NCI-H510A treated with DMSO at 0.1 percent for 48 hours (cell line): Measurements from ENCODE around the gene SOCS1.

Experiments
- DNase-seq: peaks from one replicate; lab custom pipeline; 2025; lab: John Stamatoyannopoulos, UW

The SOCS1 gene

DNA sequence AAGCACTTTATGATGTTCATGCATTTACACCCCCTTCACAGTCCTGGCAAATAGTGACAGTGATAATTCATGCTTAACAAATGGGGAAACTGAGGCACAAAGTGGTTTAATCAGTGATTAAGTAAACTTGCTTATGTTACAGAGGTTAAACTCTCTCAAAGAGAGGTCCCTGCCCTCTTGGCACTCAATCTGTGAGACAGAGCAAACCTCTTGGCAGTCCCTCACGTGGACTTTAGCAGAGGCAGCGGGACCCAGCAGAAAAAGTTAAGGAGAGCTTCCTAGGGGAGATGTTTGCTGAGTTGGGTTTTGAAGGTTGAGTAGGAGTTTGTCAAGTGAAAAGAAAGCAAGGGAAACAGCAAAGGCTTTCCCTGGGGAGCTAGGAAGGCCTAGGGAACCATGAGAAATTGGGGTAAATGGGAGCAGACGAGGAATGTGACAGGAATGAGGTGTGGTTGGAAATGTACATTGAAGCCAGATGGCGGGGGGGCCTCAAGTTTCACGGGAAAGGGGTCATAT is 10.7 kb downstream of the SOCS1 start:
- no peak for DNase-seq

DNA sequence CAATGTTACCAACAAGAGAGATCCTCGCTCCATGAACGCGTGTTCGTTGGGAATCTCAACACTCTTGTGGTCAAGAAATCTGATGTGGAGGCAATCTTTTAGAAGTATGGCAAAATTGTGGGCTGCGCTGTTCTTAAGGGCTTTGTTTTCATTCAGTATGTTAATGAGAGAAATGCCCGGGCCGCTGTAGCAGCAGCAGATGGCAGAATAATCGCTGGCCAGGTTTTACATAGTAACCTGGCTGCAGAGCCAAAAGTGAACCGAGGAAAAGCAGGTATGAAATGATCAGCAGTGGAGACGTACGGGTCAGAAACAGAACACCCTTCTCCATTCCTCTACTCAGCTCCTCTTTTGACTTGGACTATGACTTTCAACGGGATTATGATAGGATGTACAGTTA is 13.3 kb downstream of the SOCS1 start:
- peak; percentile 13 for DNase-seq

DNA sequence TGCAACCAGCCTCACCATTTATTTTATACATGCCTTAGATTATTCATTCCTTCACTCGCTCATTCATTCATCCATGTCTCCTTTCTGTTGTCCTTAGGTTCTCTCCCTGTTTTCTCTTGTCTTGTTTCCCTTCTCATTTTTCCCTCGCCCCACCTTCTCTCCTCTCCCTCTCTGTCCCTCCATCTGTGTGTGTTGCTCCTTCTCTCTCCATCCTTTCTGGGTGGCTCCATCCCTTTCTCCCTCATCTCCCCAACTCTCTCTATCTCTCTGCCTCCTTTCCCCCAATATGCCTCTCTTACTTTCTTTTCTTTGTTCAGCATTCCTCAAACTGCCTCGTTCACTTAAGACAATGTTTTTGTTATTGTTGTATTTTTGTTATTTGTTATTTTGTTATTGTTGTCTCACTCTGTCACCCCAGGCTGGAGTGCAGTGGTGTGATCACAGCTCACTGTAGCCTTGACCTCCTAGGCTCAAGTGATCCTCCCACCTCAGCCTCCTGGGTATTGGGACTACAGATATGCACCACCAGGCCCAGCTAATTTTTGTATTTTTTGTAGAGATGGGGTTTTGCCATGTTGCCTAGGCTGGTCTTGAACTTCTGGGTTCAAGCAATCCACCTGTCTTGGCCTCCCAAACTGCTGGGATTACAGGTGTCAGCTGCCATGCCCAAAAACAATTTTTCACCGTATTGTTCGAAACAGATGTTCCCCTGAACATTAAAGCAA is 14.4 kb downstream of the SOCS1 start:
- no peak for DNase-seq

DNA sequence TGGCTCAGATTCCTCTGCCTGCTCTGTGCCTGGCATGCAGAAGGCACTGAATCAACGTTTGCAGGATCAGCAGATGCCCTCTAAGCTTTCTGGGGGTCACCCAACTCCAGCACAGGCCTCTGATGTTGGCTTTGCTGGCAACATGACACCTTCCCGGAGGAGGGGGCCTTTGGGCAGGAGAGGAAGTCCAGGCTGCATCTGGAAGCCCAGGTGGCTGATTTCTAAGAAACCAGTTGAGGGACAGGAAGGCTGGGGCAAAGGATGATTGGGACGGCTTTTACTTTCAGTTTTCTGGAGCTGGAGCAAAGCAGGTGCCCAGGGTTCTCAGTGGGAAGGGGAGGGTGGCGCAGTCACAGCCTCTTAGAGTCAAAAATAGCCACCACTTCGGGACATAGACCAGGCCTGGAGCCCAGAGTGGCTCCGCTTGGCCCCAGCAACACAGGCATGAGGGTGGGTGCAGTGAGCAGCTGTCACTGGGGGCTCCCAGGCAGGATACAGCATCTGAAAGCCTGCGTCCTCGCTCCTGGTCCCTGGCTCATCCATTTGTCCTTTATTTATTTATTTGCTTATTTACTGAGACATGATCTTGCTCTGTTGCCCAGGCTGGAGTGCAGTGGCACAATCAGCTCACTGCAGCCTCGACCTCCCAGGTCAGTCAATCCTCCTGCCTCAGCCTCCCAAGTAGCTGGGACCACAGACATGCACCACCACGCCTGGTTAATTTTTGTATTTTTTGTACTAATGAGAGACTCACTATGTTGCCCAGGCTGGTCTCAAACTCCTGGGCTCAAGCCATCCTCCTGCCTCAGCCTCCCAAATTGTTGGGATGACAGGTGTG is 15.1 kb downstream of the SOCS1 start:
- DNase-seq, result peak; percentile 8

- DNase-seq, result no peak
These were observed 16.1 kb downstream of the SOCS1 start for GRCh38 chr16:11239644-11240632.

DNA sequence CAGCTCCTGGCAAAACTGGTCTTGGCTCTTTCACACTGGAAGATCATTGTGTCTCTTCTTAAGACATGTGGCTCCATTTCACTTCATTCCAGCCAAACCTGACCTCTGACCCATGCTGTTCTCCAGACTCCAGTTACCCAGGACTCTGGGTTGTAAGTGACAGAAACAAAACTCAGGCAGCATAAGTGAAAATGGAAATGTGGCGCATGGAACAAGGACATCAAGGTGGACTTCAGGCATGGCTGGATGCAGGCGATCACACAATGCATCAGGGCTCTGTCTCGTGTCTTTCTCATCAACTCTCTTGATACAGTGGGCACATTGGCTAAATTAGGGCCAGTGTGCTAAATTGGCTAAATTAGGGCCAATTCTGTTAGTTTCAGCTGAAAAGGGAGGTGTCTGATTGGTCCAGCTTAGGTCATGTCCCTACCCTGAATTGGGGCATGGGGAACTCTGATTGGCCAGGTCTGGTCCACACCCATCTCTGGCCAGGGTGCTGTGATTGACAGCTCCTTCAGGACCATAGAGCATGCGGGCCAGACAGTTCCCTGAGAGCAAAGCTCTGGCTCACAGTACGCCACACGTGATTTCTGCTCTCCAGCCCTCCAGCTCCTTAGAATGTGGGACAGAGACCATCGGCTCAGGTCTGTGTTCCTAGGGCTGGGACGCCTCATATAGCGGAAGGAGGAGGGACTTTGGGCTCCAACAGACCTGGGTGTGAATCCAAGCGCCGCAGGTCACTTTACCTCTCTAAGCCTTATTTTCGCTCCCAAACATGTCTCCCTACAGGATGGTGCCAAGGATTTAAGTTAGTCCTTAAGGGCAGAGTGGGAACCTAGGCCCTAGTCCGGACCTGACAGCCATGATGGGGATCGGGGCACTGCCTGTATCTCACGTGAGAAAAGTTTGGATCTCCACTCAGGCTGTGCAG is 17.5 kb downstream of the SOCS1 start:
- DNase-seq, result no peak

- DNase-seq, result no peak
These were observed 19.3 kb downstream of the SOCS1 start for GRCh38 chr16:11236461-11237254.

DNA sequence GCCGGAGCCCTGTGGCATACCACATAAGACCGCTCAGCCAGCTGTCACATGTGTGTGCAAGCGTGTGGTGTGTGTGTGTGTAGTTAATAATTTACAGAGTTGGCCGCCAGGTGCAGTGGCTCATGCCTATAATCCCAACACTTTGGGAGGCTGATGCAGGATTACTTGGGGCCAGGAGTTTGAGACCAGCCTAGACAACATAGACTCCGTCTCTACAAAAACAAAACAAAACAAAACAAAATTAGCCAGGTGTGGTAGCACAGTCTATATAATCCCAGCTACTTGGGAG is 20.4 kb downstream of the SOCS1 start:
- DNase-seq, result no peak

DNA sequence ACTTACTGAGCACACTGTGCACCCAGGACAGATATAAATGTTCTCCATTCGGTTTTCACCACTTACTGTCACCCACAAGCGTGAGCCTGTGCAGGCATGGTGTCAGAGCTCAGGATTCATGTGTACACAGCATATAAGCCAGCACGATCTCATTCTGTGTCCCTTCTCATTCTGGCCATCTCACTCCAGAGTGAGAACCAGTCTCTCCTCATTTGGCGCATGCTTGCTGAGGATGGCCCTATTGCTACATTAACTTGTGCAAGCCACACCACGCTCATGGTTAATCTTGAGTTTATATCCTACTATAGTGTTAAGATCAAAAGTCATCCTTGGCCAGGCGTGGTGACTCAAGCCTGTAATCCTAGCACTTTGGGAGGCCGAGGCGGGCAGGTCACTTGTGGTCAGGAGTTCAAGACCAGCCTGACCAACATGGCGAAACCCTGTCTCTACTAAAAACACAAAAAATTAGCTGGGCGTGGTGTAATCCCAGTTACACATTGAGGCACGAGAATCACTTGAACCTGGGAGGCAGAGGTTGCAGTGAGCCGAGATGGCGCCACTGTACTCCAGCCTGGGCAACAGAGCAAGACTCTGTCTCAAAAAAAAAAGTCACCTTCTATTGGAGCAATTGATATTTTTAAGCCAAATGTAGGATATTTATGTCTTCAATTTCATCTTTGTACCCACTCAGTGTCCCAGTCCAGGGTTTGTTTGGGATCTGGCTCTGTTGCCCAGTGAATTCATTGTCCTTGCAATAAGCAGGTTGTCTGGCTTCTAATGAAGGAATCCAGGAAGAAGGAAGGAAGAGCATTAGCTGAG is 20.9 kb downstream of the SOCS1 start:
- no peak for DNase-seq

- DNase-seq, result no peak
These were observed 22.2 kb downstream of the SOCS1 start for GRCh38 chr16:11233727-11234376.

DNA sequence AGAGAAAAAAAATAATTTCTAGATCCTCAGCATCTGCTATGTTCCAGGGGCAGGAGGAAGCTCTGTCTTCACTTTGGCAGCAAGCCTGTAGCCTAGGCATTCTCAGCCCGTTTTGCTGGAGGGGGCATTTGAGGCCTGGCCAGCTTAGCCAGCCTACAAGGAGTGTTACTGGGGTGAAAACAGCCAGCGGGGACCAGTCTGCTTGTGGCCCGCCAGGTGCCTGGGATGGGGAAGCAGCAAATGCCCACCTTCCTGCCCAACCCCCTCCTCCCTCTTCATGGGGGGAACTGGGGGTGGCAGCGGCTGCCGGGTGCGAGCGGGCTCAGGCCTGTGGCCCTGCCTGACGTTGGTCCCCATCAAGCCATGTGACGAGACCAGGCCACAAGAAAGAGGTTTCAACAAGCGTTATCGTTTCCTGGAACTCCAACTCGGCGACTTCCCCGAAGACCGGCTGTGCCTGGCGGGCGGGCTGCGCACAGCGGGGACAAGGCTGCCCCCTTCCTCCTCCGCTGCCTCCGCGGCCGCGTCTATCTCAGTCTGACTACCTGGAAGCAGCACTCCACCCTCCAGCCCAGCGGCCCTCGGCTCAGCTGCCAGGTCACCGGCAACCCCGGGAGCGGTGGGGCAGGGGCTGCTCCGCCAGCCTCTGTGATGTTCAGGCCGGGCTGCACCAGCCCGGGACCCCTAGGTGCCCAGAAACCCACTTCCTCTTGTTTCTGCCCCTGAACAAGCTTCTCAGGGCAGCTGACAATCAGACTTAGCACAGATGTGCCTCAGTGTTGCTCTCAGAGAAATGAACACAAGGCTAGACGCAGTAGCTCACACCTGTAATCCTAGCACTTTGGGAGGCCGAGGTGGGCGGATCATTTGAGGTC is 22.9 kb downstream of the SOCS1 start:
- DNase-seq, result no peak

DNA sequence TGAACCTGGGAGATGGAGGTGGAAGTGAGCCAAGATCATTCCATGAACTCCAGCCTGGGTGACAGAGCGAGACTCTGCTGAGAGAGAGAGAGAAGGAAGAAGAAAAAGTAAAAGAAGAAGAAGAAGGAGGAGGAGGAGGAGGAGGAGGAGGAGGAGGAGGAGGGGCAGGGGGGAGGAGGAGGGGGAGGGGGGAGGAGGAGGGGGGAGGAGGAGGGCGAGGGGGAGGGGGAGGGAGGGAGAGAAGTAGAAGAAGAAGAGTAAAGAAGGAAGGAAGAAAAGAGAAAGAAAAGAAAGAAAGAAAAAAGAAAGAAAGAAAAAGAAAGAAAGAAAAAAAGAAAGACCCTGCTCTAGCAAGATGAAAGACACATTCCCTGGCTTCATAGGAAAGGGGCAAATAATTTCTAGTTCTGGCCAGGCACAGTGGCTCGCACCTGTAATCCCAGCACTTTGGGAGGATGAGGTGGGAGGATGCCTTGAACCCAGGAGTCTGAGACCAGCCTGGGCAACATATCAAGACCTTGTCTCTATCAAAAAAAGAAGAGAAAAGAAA is 23.6 kb downstream of the SOCS1 start:
- DNase-seq, result no peak

- no peak for DNase-seq
These were observed 24.5 kb downstream of the SOCS1 start for GRCh38 chr16:11231367-11231970.

DNA sequence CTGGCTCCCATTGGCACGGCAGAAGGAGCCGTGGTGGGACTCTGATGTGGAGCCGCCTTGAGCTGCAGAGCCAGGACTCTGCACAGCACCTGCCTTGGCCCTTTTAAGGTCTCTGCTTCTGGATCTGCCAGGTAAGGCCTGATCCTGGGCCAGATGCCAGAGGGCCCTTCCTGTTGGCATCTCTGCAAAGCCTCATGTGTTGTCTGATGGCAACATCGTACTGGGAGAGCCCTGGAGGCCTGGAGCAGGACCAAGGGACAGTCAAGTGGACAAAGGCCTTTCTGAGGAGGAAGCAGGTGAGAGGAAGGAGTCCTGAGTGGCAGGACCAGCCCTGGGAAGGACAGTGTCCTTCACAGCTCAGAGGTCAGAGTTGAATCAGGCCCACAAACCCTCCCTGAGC is 26.1 kb downstream of the SOCS1 start:
- DNase-seq, result no peak

GRCh38 chr16:11229432-11229831 is 26.6 kb downstream of the SOCS1 start:
- DNase-seq, result no peak

GRCh38 chr16:11225677-11226549 is 30.1 kb downstream of the SOCS1 start:
- no peak for DNase-seq
